Neural cell (in vitro differentiated cells): ENCODE measurements around the gene DGKI. TPM values are rescaled to one million over a fixed set of nuclear protein-coding genes. Genes with fewer than 3 reads are reported as not detected.
A peak's percentile ranks its signal among the peaks of the same experiment; 100 is the strongest.

Source experiments
- H2AFZ ChIP-seq: fragments of 200-600, 300-800 bp; sonication (generic), shearing (Covaris generic); 2 replicates; pipeline ENCODE4 v1.6.0; 2014; ENCODE audit warnings: low read depth, mild to moderate bottlenecking, antibody characterized with exemption, low read length, moderate library complexity
- H3F3A ChIP-seq: fragments of 200-600 bp; shearing (Covaris generic); 2 replicates; pipeline ENCODE4 v1.6.1; 2016; ENCODE audit warnings: mild to moderate bottlenecking, moderate library complexity, mixed read lengths, antibody characterized with exemption, low read length; ENCODE audit not compliant: insufficient read depth, poor library complexity, severe bottlenecking
- H3K27ac ChIP-seq: fragments of 200-600, 300-800 bp; sonication (generic), shearing (Covaris generic); 2 replicates; pipeline ENCODE4 v1.5.1; 2014; ENCODE audit warnings: mild to moderate bottlenecking, low read length, moderate library complexity
- H3K27me3 ChIP-seq: fragments of 300-800, 200-600 bp; sonication (generic), shearing (Covaris generic); 2 replicates; pipeline ENCODE4 v1.6.0; 2014; ENCODE audit warnings: mild to moderate bottlenecking, low read depth, low read length, moderate library complexity; ENCODE audit not compliant: insufficient read depth
- H3K36me3 ChIP-seq: fragments of 300-800, 200-600 bp; sonication (generic), shearing (Covaris generic); 2 replicates; pipeline ENCODE4 v1.5.1; 2014; ENCODE audit warnings: mild to moderate bottlenecking, antibody characterized with exemption, low read length, moderate library complexity; ENCODE audit not compliant: insufficient read depth
- H3K4me2 ChIP-seq: fragments of 300-800, 200-600 bp; sonication (generic), shearing (Covaris generic); 2 replicates; pipeline ENCODE4 v1.6.0; 2014; ENCODE audit warnings: mild to moderate bottlenecking, low read length
- H3K4me3 ChIP-seq: fragments of 300-800, 200-600 bp; sonication (generic), shearing (Covaris generic); 2 replicates; pipeline ENCODE4 v1.5.1; 2014; ENCODE audit warnings: mild to moderate bottlenecking, low read length, moderate library complexity
- H3K79me2 ChIP-seq: fragments of 200-600 bp; shearing (Covaris generic); replicated peaks from 2 replicates; pipeline ENCODE4 v1.6.0; 2014; ENCODE audit warnings: mild to moderate bottlenecking, low read length, moderate library complexity; ENCODE audit not compliant: insufficient read depth
- H3K9ac ChIP-seq: fragments of 300-800, 200-600 bp; sonication (generic), shearing (Covaris generic); 2 replicates; pipeline ENCODE4 v1.6.1; 2016; ENCODE audit warnings: mild to moderate bottlenecking, low read length, mixed read lengths
- H3K9me2 ChIP-seq: fragments of 200-600 bp; shearing (Covaris generic); 2 replicates; pipeline ENCODE4 v1.6.1; 2016; ENCODE audit warnings: mild to moderate bottlenecking, low read length, mixed read lengths; ENCODE audit not compliant: insufficient read depth
- H3K9me3 ChIP-seq: fragments of 200-600, 300-800 bp; sonication (generic), shearing (Covaris generic); 2 replicates; pipeline ENCODE4 v1.6.1; 2016; ENCODE audit warnings: mild to moderate bottlenecking, mixed run types, low read length, moderate library complexity, mixed read lengths
- H4K20me1 ChIP-seq: fragments of 200-600 bp; shearing (Covaris generic); 2 replicates; pipeline ENCODE4 v1.6.1; 2016; ENCODE audit warnings: mild to moderate bottlenecking, mixed run types; ENCODE audit not compliant: insufficient read depth
- CTCF ChIP-seq: fragments of 450-650 bp; IDR thresholded peaks from 2 replicates; pipeline ENCODE4 v1.5.1; 2014; ENCODE audit warnings: antibody characterized with exemption, mild to moderate bottlenecking, moderate library complexity; ENCODE audit not compliant: poor library complexity, severe bottlenecking
- EP300 ChIP-seq: fragments of 450-650 bp; conservative IDR thresholded peaks from 2 replicates; pipeline ENCODE4 v1.6.1; 2014; ENCODE audit warnings: antibody characterized with exemption, mild to moderate bottlenecking, moderate library complexity; ENCODE audit not compliant: poor library complexity, severe bottlenecking
- EZH2 ChIP-seq: fragments of 200-600, 300-800 bp; shearing (Covaris generic), sonication (generic); IDR thresholded peaks from 2 replicates; pipeline ENCODE4 v1.6.1; 2014; ENCODE audit warnings: antibody characterized with exemption, low read length, borderline replicate concordance, mild to moderate bottlenecking; ENCODE audit not compliant: insufficient read depth, poor library complexity, severe bottlenecking
- MXI1 ChIP-seq: fragments of 450-650 bp; conservative IDR thresholded peaks from 2 replicates; pipeline ENCODE4 v1.6.1; 2014; ENCODE audit warnings: antibody characterized with exemption, mild to moderate bottlenecking; ENCODE audit not compliant: poor library complexity, severe bottlenecking
- POLR2AphosphoS5 ChIP-seq: IDR thresholded peaks from 2 replicates; pipeline ENCODE4 v1.6.1; 2012
- RAD21 ChIP-seq: fragments of 450-650 bp; conservative IDR thresholded peaks from 2 replicates; pipeline ENCODE4 v1.6.1; 2014; ENCODE audit warnings: antibody characterized with exemption, mild to moderate bottlenecking, moderate library complexity
- SMC3 ChIP-seq: fragments of 450-650 bp; conservative IDR thresholded peaks from 2 replicates; pipeline ENCODE4 v1.6.1; 2014; ENCODE audit warnings: antibody characterized with exemption, mild to moderate bottlenecking, moderate library complexity; ENCODE audit not compliant: poor library complexity
- TAF1 ChIP-seq: IDR thresholded peaks from 2 replicates; pipeline ENCODE4 v1.6.1; 2012; ENCODE audit warnings: low read depth
- polyA plus RNA-seq: library from polyadenylated mRNA; depleted of rRNA; stranded (reverse); fragments of >200 nt; gene quantifications from 2 replicates; pipeline ENCODE4 v1.2.3, GENCODE V29; 2014
- TF ChIP-seq, protein P1 (sequence below): IDR thresholded peaks from 2 replicates; pipeline ENCODE4 v1.6.1; 2012; ENCODE audit warnings: borderline replicate concordance

Gene DGKI
- polyA plus RNA-seq, 1 donor from 2014 or later: 15.8 TPM

- H3K4me3 ChIP-seq: peak overlapping the region; percentile 15
- H3F3A ChIP-seq: no peaks in the 10 kb centered on the region
- H2AFZ ChIP-seq: no peak overlapping the region
- no peak overlapping the region for H3K4me2 ChIP-seq
- no peak overlapping the region for H3K27ac ChIP-seq
- H3K9me3 ChIP-seq: no peaks in the 10 kb centered on the region
- H3K79me2 ChIP-seq: peaks cover 38% of the 10 kb centered on the region
- no peaks in the 10 kb centered on the region for H3K27me3 ChIP-seq
- no peaks in the 10 kb centered on the region for H3K9me2 ChIP-seq
- H4K20me1 ChIP-seq: no peaks in the 10 kb centered on the region
- no peak overlapping the region for H3K9ac ChIP-seq
- TF ChIP-seq POLR2AphosphoS5 (no peak), EZH2 (no peak), MXI1 (no peak), EP300 (no peak), RAD21 (no peak)
- H3K36me3 ChIP-seq: no peaks in the 10 kb centered on the region
Measured at GRCh38 chr7:137839903-137840779, 6.6 kb downstream of the DGKI start.

- TF ChIP-seq POLR2AphosphoS5: no peak
- TF ChIP-seq RAD21: no peak
- no peak for TF ChIP-seq EP300
- no peak for TF ChIP-seq TAF1
- no peak for TF ChIP-seq EZH2
- no peak for TF ChIP-seq MXI1
- no peak for TF ChIP-seq CTCF
- TF ChIP-seq, protein P1, sequence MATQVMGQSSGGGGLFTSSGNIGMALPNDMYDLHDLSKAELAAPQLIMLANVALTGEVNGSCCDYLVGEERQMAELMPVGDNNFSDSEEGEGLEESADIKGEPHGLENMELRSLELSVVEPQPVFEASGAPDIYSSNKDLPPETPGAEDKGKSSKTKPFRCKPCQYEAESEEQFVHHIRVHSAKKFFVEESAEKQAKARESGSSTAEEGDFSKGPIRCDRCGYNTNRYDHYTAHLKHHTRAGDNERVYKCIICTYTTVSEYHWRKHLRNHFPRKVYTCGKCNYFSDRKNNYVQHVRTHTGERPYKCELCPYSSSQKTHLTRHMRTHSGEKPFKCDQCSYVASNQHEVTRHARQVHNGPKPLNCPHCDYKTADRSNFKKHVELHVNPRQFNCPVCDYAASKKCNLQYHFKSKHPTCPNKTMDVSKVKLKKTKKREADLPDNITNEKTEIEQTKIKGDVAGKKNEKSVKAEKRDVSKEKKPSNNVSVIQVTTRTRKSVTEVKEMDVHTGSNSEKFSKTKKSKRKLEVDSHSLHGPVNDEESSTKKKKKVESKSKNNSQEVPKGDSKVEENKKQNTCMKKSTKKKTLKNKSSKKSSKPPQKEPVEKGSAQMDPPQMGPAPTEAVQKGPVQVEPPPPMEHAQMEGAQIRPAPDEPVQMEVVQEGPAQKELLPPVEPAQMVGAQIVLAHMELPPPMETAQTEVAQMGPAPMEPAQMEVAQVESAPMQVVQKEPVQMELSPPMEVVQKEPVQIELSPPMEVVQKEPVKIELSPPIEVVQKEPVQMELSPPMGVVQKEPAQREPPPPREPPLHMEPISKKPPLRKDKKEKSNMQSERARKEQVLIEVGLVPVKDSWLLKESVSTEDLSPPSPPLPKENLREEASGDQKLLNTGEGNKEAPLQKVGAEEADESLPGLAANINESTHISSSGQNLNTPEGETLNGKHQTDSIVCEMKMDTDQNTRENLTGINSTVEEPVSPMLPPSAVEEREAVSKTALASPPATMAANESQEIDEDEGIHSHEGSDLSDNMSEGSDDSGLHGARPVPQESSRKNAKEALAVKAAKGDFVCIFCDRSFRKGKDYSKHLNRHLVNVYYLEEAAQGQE: no peak
- no peak for TF ChIP-seq SMC3
- H3K4me3 ChIP-seq: no peak overlapping the region
- no peak overlapping the region for H3K9ac ChIP-seq
- peaks cover 31% of the 10 kb centered on the region for H3K79me2 ChIP-seq
- H3F3A ChIP-seq: no peaks in the 10 kb centered on the region
- no peaks in the 10 kb centered on the region for H4K20me1 ChIP-seq
- no peaks in the 10 kb centered on the region for H3K9me2 ChIP-seq
- no peak overlapping the region for H3K4me2 ChIP-seq
- H2AFZ ChIP-seq: no peak overlapping the region
- H3K27me3 ChIP-seq: no peaks in the 10 kb centered on the region
- no peak overlapping the region for H3K27ac ChIP-seq
- no peaks in the 10 kb centered on the region for H3K36me3 ChIP-seq
- no peaks in the 10 kb centered on the region for H3K9me3 ChIP-seq
Measured at GRCh38 chr7:137838706-137839315, 8.0 kb downstream of the DGKI start.
